Measurements from ENCODE around the gene SHTN1.

DNA sequence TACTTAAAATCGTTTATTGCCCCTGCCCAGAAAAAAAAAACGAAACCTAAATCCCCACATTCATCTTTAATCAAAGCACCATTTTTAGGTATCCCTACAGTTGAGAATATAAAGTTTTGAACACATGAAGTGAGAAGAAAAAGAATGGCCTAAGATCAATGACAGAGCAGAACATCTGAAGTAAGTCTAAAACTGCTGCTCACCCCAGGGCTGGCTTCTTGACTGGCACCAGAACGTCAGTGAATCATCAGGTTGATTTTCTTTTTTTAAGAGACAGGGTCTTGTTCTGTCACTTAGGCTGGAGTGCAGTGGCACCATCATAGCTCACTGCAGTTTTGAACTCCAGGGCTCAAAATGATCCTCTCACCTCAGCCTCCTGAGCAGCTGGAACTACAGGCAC, 24.9 kb downstream of the SHTN1 start:
- TF ChIP-seq, protein P1, sequence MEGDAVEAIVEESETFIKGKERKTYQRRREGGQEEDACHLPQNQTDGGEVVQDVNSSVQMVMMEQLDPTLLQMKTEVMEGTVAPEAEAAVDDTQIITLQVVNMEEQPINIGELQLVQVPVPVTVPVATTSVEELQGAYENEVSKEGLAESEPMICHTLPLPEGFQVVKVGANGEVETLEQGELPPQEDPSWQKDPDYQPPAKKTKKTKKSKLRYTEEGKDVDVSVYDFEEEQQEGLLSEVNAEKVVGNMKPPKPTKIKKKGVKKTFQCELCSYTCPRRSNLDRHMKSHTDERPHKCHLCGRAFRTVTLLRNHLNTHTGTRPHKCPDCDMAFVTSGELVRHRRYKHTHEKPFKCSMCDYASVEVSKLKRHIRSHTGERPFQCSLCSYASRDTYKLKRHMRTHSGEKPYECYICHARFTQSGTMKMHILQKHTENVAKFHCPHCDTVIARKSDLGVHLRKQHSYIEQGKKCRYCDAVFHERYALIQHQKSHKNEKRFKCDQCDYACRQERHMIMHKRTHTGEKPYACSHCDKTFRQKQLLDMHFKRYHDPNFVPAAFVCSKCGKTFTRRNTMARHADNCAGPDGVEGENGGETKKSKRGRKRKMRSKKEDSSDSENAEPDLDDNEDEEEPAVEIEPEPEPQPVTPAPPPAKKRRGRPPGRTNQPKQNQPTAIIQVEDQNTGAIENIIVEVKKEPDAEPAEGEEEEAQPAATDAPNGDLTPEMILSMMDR (IDR thresholded peaks at IDR 0.05): no peak
- no peak for TF ChIP-seq POLR2A (IDR thresholded peaks at IDR 0.05)
